ENCODE measurements around the gene PDCD11.

PDCD11 gene

GRCh38 chr10:103417601-103418000, 21.2 kb downstream of the PDCD11 start:
- DNase-seq (ENCODE audit: low read depth), result no peak

GRCh38 chr10:103419101-103419500, 22.7 kb downstream of the PDCD11 start:
- DNase-seq (ENCODE audit: low read depth), result no peak

GRCh38 chr10:103423748-103424147, 27.3 kb downstream of the PDCD11 start:
- no peak for DNase-seq (ENCODE audit: low read depth)

- DNase-seq (ENCODE audit: low read depth), result no peak
Measured at GRCh38 chr10:103427866-103428265, 31.4 kb downstream of the PDCD11 start.

DNA sequence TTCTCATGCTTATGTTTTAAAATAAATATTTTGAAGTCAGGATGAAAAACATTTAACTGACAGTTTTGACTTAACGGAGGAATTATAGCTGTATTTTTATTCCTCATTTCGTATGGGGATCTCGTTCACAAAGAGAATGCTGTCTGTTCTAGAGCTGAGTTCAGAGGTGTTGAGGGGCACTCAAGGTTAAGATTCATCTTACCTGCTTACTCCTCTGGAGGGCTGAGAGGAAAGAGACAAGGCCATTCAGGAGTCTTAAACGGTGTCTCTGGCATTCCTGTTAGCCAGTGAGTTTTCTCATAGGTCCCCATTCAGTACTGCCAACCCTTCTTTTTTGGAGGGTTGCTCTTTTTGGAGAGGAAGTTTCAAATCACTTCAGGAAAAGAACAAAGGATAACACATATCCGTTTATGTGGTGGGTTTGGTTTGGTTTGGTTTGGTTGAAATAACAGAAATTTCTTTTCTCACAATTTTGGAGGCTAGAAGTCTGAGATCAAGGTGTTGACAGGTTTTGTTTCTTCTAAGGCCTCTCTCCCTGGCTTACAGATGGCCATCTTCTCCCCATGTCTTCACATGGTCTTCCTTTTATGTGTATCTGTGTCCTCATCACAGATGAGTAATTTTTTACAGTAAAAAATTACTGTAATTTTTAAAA, 32.7 kb downstream of the PDCD11 start:
- DNase-seq (ENCODE audit: low read depth), result no peak

DNA sequence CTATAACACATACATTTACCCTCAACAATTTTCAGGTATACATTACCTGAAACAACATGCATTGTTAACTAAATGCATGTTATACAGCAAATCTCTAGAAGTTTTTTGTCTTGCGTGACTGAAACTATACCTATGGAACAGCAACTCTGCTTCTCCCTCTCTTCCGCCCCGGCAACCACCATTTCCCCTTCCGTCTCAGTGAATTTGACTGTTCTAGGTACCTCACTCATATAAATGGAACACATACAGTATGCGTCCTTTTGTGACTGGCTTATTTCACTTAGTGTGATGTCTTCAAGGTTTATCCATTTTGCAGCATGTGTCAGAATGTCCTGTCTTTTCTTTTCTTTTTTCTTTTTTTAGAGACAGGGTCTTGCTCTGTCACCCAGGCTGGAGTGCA, 33.2 kb downstream of the PDCD11 start:
- DNase-seq (ENCODE audit: low read depth), result no peak

DNA sequence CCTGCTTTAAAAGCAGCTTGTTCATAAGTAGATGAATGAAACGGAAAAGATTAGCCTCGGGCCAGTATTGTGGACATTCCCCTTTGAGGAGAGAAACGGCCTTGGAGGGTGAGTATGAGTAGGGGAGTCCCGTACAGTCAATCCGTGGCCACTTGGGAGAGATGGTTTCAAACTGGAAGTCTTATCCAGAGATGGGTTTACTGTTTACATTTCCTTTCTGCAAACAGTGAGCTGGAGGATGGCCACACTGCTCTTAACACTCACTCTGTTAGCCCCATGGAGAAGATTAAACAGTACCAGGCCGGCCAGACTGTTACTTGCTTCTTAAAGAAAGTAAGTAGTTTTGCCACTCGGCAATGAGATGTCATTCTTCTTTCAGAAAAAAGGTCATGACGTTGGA, 35.5 kb downstream of the PDCD11 start:
- DNase-seq (ENCODE audit: low read depth), result no peak

- no peak for DNase-seq (ENCODE audit: low read depth)
Measured at GRCh38 chr10:103433858-103434257, 37.4 kb downstream of the PDCD11 start.

GRCh38 chr10:103439776-103440175, 43.4 kb downstream of the PDCD11 start:
- no peak for DNase-seq (ENCODE audit: low read depth)

DNA sequence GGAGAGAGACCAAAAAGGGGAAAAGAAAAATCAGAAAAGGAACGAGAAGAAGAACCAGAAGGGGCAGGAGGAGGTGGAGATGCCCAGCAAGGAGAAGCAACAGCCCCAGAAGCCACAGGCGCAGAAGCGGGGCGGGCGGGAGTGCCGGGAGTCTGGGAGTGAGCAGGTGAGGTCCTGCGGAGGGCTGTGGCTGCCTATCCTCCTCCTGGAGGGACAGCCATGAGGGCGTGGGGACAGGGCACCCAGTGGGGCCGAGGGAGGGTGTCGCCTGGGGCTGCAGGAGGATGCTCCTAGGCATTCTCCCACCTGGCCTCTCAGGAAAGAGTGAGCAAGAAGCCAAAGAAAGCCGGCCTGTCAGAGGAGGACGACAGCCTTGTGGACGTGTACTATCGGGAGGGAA, 44.0 kb downstream of the PDCD11 start:
- no peak for DNase-seq (ENCODE audit: low read depth)

GRCh38 chr10:103441206-103441605, 44.8 kb downstream of the PDCD11 start:
- DNase-seq (ENCODE audit: low read depth), result no peak

GRCh38 chr10:103441611-103442010, 45.2 kb downstream of the PDCD11 start:
- no peak for DNase-seq (ENCODE audit: low read depth)

DNA sequence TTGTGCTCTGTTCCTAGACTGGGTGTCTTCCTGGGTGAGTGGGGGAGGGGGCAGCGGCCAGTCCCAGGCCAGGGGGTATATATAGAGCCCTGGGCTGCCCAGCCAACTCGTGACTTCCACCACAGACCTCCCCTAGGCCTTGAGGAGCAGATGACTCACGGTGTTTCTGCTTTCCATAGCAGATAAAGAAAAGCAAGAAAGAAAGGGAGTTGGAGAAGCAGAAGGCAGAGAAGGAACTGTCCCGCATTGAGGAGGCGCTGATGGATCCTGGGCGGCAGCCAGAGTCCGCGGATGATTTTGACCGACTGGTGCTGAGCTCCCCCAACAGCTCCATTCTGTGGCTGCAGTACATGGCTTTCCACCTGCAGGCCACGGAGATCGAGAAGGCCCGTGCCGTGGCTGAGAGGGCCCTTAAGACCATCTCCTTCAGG, 45.6 kb downstream of the PDCD11 start:
- DNase-seq (ENCODE audit: low read depth), result no peak

DNA sequence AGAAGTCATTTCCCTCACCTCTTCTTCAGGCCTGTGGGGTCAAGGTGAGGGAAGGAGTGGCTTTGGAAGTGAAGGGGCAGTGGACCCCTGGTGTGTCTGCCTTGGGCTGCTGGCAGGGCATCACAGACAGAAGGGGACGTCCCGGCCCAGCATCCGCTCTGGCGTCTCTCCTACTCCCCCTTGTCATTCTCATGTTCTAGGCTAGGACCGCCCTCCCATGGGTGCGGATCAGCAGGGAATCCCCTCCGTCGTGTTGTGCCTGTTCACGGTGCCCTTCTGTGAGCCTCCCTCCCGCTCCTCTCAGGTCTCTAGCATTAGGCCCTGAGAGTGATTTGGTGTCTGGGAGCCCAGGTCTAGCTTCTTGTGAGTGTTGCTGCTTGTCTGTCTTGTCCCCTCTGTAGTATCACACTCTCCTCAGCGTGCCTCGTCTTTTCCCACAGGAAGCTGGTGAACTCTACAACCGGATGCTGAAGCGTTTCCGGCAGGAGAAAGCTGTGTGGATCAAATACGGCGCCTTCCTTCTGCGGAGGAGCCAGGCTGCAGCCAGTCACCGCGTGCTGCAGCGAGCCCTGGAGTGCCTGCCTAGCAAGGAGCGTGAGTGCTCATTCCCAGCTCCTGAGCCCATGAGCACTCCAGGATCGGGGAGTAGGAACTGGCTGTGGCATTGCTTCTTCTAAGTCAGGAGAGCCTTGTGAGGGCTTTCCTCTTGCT, 47.2 kb downstream of the PDCD11 start:
- DNase-seq (ENCODE audit: low read depth), result no peak

GRCh38 chr10:103444478-103444877, 48.1 kb downstream of the PDCD11 start:
- no peak for DNase-seq (ENCODE audit: low read depth)

GRCh38 chr10:103445366-103445765, 48.9 kb downstream of the PDCD11 start:
- DNase-seq (ENCODE audit: low read depth), result no peak

- DNase-seq (ENCODE audit: low read depth), result no peak
Measured at GRCh38 chr10:103445767-103446567, 49.5 kb downstream of the PDCD11 start.

- DNase-seq (ENCODE audit: low read depth), result no peak
Measured at GRCh38 chr10:103447187-103447586, 50.8 kb downstream of the PDCD11 start.

DNA sequence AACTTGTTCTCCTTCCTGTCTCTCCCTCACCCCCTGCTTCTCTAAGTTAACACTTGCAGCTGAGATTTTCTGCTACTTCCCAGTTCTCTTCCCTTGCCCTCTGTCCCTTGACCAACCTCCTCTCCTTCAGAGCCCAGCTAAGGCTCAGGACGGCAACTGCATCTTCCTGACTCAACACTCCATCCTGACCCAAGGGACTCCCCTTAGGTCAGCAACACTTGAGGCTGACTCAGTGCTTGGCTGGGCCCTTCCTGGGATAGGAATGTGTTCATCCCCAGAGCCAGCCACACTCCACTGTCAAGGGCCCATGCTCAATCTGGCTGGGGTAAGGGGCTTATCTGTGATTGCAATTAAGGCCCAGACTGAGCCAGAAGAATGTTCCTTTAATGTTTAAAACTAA, 52.3 kb downstream of the PDCD11 start:
- no peak for DNase-seq (ENCODE audit: low read depth)

DNA sequence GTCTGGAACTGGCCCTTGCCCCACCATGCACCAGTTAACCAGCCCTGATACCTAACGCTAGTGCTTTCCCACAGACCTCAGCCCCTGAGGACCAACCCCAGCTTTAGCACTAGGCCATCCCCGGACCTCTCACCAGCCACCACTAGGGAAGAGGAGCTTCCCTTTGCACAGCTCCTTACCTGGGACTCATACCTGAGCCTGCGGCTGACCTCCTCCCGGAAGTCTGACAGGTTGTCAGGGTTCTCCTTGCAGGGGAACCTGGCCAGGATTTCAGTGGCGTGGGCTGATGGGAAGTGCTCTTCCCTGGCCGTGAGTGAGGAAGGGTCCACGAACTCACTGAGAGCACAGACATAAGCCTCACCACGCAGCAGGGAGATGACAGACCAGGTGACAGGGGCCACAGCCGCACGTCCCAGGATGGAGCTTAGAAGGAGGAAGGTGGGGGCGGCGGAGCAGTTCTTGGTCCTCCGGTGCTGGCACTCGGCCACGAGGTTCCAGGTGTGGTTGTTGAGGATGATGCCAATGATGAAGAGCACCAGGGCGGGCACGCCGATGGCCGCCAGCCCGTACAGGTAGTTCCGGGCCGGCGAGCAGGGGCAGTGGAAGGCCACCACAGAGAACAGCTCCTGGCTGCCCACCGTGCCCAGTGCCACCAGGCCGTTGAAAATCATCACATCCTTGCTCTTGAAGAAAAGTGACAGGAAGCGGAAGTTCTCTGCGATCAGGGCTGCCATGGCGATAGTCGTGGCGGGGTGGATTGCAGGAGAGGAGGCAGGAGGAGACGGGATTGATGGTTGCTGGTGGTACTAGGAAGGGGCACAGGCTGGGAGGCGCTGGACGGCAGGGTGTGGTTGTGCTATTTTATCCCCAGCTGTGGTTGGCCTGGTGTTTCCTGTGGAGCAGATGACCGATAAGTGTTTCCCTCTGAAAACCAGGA, 53.0 kb downstream of the PDCD11 start:
- no peak for DNase-seq (ENCODE audit: low read depth)

- DNase-seq (ENCODE audit: low read depth), result no peak
Measured at GRCh38 chr10:103450201-103450695, 53.8 kb downstream of the PDCD11 start.
